Caco-2 (cell line): ENCODE measurements around the gene PLPPR1. TPM values are rescaled to one million over a fixed set of nuclear protein-coding genes. Genes with fewer than 3 reads are reported as not detected.

Experiments
- BruUV-seq: library from RNA; stranded (reverse); fragments of 400-500 nt; replicated peaks from 2 replicates; lab custom pipeline; 2021; lab: Mats Ljungman, UMichigan
- CTCF ChIA-PET: fragments of 300-600 bp; sonication (Branson Sonifier 250); formaldehyde crosslinking; loops from one replicate; lab custom pipeline; 2022; ENCODE audit warnings: antibody characterized with exemption; lab: Charles Lee
- POLR2A ChIA-PET: fragments of 300-600 bp; sonication (Branson Sonifier 250); formaldehyde crosslinking; loops from one replicate; lab custom pipeline; 2022; ENCODE audit warnings: antibody characterized with exemption; lab: Charles Lee
- DNase-seq, 2 experiments: peaks; one replicate each; pipeline versions ENCODE4 v3.0.0 to v3.0.0-alpha.2; 2020 to 2022
- H3K27me3 ChIP-seq: replicated peaks from 2 replicates; pipeline ENCODE4 v1.6.0; 2011; ENCODE audit warnings: low read length; ENCODE audit not compliant: control insufficient read depth, insufficient read depth
- H3K36me3 ChIP-seq: 2 replicates; pipeline ENCODE4 v1.5.1; 2011; ENCODE audit warnings: low read length; ENCODE audit not compliant: control insufficient read depth, insufficient read depth
- H3K4me1 ChIP-seq: fragments of 250-450 bp; sonication (Bioruptor Pico); 2 replicates; pipeline ENCODE4 v1.5.1; 2020; ENCODE audit warnings: mild to moderate bottlenecking
- H3K4me3 ChIP-seq: 2 replicates; pipeline ENCODE4 v1.5.1; 2011; ENCODE audit warnings: low read depth, mild to moderate bottlenecking, control low read depth, low read length
- H3K9me3 ChIP-seq: fragments of 250-450 bp; sonication (Bioruptor Pico); 2 replicates; pipeline ENCODE4 v1.5.1; 2020; ENCODE audit warnings: mild to moderate bottlenecking, moderate library complexity
- H3K27ac Mint-ChIP-seq: one replicate; pipeline ENCODE4 v1.8.0; 2022; ENCODE audit warnings: mixed read lengths; ENCODE audit not compliant: unreplicated experiment
- H3K27me3 Mint-ChIP-seq: one replicate; pipeline ENCODE4 v1.8.0; 2022; ENCODE audit warnings: mixed read lengths; ENCODE audit not compliant: insufficient read depth, unreplicated experiment
- H3K36me3 Mint-ChIP-seq: one replicate; pipeline ENCODE4 v1.8.0; 2022; ENCODE audit warnings: mild to moderate bottlenecking, mixed read lengths; ENCODE audit not compliant: insufficient read depth, unreplicated experiment
- H3K4me1 Mint-ChIP-seq: one replicate; pipeline ENCODE4 v1.8.0; 2022; ENCODE audit warnings: low read depth, mixed read lengths; ENCODE audit not compliant: unreplicated experiment
- H3K4me3 Mint-ChIP-seq: one replicate; pipeline ENCODE4 v1.8.0; 2022; ENCODE audit warnings: mild to moderate bottlenecking, moderate library complexity, mixed read lengths; ENCODE audit not compliant: unreplicated experiment
- H3K9me3 Mint-ChIP-seq: one replicate; pipeline ENCODE4 v1.8.0; 2022; ENCODE audit warnings: mixed read lengths; ENCODE audit not compliant: unreplicated experiment
- CTCF ChIP-seq, 2 experiments: fragments of 200-600 bp in 1 of 2; IDR thresholded peaks; 1 replicate in 1 of 2; 2 replicates in 1 of 2; pipeline versions ENCODE4 v1.5.1 to v1.8.0; 2011 to 2022; ENCODE audit warnings: antibody characterized with exemption in 1 of 2, control low read depth in 1 of 2, inconsistent platforms in 1 of 2, low read depth in 1 of 2, low read length in 1 of 2, mild to moderate bottlenecking in 1 of 2, moderate library complexity in 1 of 2; ENCODE audit not compliant: insufficient read depth in 1 of 2, severe bottlenecking in 1 of 2, unreplicated experiment in 1 of 2
- intact Hi-C: fragments of 100-400 bp; cut with micrococcal nuclease; formaldehyde crosslinking; loops from one replicate; pipeline ENCODE4 v1.10.0; 2022; ENCODE audit not compliant: unreplicated experiment
- total RNA-seq: library from RNA; stranded (reverse); gene quantifications from 2 replicates; pipeline ENCODE4 v1.2.3, GENCODE V29; 2022

Gene PLPPR1
- total RNA-seq, 1 experiment from 2014 or later = not detected

GRCh38 chr9:101139082-101139481, 110.6 kb downstream of the PLPPR1 start:
- intact Hi-C loops = no loop called here
- Histone ChIP-seq H3K4me3 (no peak overlapping the region), H3K9me3 (no peaks in the 10 kb centered on the region), H3K36me3 (no peaks in the 10 kb centered on the region), H3K4me1 (no peaks in the 10 kb centered on the region), H3K27me3 (no peaks in the 10 kb centered on the region)
- Mint-ChIP-seq H3K36me3 (no peaks in the 10 kb centered on the region), H3K9me3 (no peaks in the 10 kb centered on the region), H3K27ac (no peak overlapping the region), H3K4me3 (no peak overlapping the region), H3K27me3 (peaks cover 3% of the 10 kb centered on the region), H3K4me1 (no peaks in the 10 kb centered on the region)
- BruUV-seq = no TSS peak
- CTCF ChIA-PET = no interaction called here
- TF ChIP-seq CTCF (IDR thresholded peaks at IDR 0.05; ENCODE audit: insufficient read depth in 1 of 2, low read depth in 1 of 2, low read length in 1 of 2, severe bottlenecking in 1 of 2, unreplicated experiment in 1 of 2) = no peak
- POLR2A ChIA-PET = no interaction called here
- DNase-seq = no peak

- ChIA-PET POLR2A (no interaction called here), CTCF (no interaction called here)
- Mint-ChIP-seq H3K27ac (no peak overlapping the region), H3K36me3 (no peaks in the 10 kb centered on the region), H3K9me3 (no peaks in the 10 kb centered on the region), H3K4me1 (no peaks in the 10 kb centered on the region), H3K27me3 (peaks cover 3% of the 10 kb centered on the region), H3K4me3 (no peak overlapping the region)
- Histone ChIP-seq H3K27me3 (no peaks in the 10 kb centered on the region), H3K9me3 (no peaks in the 10 kb centered on the region), H3K36me3 (no peaks in the 10 kb centered on the region), H3K4me1 (no peaks in the 10 kb centered on the region), H3K4me3 (no peak overlapping the region)
- intact Hi-C loops = no loop called here
- no peak for DNase-seq
- BruUV-seq = no TSS peak
- TF ChIP-seq CTCF (IDR thresholded peaks at IDR 0.05; ENCODE audit: insufficient read depth in 1 of 2, low read depth in 1 of 2, low read length in 1 of 2, severe bottlenecking in 1 of 2, unreplicated experiment in 1 of 2) = no peak
Measured at GRCh38 chr9:101140764-101141163, 112.2 kb downstream of the PLPPR1 start.

DNA sequence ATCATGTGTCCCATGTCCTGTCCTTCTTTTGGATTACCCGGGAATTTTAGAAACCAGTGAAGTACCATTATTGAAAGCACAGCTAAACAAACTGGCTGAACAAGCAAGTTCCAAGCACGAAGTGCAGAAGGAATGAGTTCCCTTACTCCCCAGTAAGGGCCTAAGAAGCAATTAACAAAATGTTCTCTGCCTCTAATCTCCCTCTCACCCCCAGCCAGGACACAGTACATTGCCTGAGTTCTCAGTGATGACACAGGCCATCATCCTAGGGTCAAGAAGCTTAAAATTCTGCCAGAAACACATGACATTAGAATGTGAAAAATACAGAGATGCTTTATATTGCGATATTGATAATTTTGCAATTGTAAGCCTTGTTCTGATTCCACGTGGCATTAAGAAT, 118.0 kb downstream of the PLPPR1 start:
- Mint-ChIP-seq H3K27ac (no peak overlapping the region), H3K9me3 (peaks cover 11% of the 10 kb centered on the region), H3K27me3 (no peaks in the 10 kb centered on the region), H3K4me1 (no peaks in the 10 kb centered on the region), H3K36me3 (no peaks in the 10 kb centered on the region), H3K4me3 (no peak overlapping the region)
- TF ChIP-seq CTCF (IDR thresholded peaks at IDR 0.05; ENCODE audit: insufficient read depth in 1 of 2, low read depth in 1 of 2, low read length in 1 of 2, severe bottlenecking in 1 of 2, unreplicated experiment in 1 of 2) = no peak
- Histone ChIP-seq H3K27me3 (no peaks in the 10 kb centered on the region), H3K9me3 (no peaks in the 10 kb centered on the region), H3K4me1 (no peaks in the 10 kb centered on the region), H3K36me3 (no peaks in the 10 kb centered on the region), H3K4me3 (no peak overlapping the region)
- intact Hi-C loops = no loop called here
- CTCF ChIA-PET = no interaction called here
- no TSS peak for BruUV-seq
- no peak for DNase-seq
- POLR2A ChIA-PET = no interaction called here
